Measurements from ENCODE around the gene ATP6V0E2.
A peak's percentile ranks its signal among the peaks of the same experiment; 100 is the strongest.
"Not testable (repeated sequence)": the region's sequence is repeated elsewhere in the genome, so short reads cannot be mapped to it uniquely, and the experiment has no call there.

Gene ATP6V0E2

DNA sequence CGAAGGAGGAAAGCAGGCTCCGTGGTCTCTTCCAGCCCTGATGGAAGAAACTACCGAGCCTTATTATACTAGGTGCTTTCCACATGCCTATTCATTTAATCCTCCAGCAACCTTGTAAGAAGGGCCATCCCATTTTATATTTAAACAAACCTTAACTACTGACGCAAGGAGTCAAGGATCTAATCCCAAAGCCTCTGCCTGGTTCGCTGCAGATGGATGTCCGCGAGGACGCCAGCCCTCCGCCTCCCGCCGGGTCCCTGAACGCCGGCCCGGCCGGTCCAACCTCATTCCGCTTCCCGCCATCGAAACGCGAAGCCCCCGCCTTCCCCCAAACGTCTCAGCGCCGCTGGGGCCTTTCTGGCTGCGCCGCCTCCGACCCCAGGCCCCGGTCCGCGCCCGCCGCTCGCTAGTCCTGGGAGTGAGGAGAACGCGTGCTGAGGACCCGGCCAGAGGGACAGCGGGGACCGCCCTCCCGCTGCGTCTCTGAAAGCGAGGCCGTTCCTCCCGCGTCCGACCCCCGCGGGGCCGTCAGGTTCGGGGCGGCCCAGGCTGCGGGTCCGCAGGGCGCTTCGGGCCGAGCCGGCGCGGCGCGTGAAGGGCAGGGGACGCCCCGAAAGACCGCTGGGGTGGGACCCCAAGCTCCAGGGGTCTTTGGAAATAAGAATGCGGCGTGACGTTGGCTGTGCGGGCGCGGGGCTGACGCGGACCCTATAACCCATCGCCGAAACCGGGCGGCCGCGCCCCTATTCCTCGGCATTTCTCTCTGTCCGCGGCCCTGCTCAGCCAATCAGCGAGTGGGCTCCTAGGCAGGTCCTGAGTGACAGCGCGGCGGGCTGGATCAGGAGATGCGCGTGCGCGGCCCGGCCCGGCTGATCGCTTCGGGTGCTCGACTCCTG, at the start of gene ATP6V0E2:
Gene ATP6V0E2, plus strand, starts transcription at position 896 of the 896 bp plus-strand sequence. CDS start 97 bp downstream, outside the sequence.
- peak; percentile 95 for DNase-seq (ENCODE audit: low spot score)

- DNase-seq (ENCODE audit: low spot score), result no peak
Observed at GRCh38 chr7:149824301-149824741, 49.4 kb upstream of the ATP6V0E2 start.

DNA sequence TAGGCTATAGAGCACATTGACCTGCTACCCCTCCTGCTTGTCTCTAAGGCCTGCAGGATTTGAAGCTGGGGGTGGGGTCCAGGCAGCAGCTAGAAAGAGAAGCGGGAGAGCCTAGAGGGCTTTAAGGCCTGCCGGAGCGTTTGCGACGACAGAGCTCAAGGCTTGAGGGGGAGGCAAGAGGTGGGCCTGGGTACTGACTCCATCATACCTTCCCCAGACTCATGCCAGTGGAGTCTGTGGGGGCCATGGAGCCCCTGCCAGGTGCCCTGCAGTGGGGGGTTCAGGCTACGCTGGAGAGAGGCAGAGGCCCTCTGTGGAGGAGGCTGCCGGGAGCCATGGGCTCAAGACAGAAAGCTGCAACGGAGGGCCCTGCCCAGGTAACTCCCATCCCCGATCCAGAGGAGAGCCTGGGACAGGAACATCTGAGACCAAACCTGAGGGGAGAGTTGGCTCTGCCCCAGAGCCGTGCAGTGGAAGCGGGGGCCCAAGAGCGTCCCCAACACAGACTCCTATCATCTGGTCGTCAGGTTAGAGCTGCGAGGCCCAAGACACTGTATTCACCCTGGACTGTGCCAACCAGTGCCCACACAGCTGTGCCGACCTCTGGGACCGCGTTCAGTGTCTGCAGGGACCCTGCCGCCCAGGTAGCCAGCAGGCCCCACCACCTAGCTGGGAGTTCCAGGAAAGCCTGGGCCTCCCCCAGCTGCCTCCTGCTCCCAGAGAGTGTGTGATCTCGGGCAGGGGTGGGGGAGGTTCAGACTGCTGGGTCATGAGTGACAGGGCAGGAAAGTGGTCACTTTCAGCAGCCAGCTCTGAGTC, 48.8 kb upstream of the ATP6V0E2 start:
- no peak for DNase-seq (ENCODE audit: low spot score)

GRCh38 chr7:149825567-149826343, 48.0 kb upstream of the ATP6V0E2 start:
- no peak for DNase-seq (ENCODE audit: low spot score)

DNA sequence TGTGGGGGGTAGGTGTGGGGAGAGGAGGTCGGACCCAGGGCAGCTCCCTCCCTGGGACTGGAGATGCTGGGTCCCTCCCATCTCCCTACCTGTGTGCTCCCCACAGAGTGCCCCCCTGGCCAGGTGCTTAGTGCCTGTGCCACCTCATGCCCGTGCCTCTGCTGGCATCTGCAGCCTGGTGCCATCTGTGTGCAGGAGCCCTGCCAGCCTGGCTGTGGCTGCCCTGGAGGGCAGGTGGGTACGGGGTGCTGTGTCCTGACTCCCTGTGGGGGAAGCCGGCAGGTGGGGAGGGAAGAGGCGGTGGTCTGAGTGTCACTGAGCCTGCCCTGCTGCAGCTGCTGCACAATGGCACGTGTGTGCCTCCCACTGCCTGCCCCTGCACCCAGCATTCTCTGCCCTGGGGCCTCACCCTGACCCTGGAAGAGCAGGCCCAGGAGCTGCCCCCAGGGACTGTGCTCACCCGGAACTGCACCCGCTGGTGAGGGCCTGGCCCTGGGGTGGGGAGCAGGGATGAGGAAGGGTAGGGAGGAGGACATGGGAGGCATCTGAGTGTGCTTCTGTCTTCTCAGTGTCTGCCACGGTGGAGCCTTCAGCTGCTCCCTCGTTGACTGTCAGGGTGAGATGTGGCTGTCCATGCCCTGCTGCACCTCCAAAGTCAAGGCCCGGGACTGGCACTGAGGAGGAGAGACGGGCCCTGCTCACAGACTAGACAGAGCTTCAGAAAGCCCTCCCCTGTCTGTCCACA, 47.3 kb upstream of the ATP6V0E2 start:
- no peak for DNase-seq (ENCODE audit: low spot score)

DNA sequence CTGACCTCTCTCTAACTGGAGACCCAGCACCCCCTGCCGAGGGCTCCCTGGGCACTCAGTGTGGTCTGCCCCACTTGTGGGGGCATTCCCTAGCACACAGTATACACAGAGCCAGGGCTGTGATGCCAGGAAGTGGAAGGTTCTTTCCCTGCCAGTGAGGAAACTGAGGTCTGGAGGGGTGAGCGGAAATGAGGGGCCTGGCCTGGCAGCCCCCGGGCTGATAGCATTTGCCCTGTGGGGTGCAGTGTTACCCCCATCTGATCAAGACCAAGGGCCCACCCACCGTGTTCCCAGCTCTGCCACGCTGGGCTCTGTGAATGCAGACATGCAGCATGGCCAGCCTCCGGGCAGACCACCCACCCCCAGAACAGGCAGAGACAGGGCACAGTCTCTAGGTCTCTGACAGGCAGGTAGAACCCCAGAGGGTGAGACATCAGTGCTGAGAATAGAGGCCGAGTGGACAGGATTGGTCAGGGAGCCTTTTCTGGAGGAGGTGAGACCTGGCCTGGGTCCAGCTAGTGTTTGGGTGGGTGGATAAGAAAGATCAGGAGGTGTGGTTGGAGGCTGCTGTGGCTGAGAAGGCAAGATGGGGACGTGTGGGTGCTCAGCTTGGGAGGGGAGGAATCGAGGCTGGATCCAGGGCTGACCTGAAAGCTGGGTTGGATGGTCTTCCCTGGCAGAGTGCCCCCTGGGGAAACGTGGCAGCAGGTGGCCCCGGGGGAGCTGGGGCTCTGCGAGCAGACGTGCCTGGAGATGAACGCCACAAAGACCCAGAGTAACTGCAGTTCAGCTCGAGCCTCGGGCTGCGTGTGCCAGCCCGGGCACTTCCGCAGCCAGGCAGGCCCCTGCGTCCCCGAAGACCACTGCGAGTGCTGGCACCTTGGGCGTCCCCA, 46.4 kb upstream of the ATP6V0E2 start:
- DNase-seq (ENCODE audit: low spot score), result no peak

- no peak for DNase-seq (ENCODE audit: low spot score)
Observed at GRCh38 chr7:149828357-149829309, 45.1 kb upstream of the ATP6V0E2 start.

- DNase-seq (ENCODE audit: low spot score), result not testable (repeated sequence)
Observed at GRCh38 chr7:149830527-149830926, 43.2 kb upstream of the ATP6V0E2 start.

DNA sequence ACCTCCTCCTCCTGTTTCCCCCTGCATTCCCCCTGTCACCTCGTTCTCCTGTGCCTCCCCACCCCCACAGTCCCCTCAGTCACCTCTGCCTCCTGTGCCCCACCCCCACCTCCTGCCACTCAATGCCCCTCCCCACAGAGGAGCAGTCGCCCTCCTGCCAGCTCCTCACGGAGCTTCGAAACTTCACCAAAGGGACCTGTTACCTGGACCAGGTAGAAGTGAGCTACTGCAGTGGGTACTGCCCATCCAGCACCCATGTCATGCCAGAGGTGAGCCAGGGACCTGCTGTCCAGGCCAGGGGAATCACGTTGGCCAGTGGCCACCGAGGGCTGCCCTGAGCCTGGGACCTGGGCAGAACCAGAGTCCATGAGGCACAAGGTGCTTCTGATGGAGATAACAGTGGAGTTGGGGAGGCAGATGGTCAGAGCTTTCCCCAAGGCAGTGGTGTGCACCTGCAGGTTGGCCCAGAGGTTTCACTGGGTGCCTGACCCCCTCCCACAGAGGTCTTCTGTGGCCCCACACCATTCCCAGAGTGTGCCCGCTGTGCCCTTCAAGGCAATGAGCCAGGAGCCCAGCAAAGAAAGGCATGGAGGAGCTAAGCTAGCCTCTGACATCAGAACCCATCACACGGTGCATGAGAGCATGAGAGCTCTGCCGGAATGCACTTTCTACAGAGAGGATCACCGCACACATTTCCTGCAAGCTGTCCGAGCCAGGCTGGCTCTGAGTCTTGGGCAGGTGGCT, 42.6 kb upstream of the ATP6V0E2 start:
- no peak for DNase-seq (ENCODE audit: low spot score)

DNA sequence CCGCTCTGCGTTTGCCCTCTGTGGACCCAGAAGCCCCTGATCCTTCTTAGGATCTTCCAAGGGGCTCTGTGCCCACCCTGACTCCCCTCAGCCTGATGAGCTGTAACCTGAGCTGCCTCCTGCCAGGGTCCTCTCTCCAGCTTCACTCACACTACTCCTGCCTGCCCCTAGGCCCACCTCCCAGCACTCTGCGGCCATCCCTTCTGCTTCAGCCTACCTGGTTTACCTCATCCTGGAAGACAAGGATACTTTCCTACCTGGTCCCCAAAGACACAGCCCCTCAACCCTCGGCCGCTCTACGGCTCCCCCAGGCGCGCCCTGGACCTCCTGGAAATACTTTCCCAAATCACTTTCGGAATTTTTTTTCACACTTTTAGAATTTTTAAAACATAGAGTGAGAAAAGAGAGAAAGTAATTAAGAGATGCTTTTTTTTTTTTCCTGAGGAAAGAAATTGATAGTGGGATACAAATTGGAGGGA, 42.0 kb upstream of the ATP6V0E2 start:
- DNase-seq (ENCODE audit: low spot score), result no peak

DNA sequence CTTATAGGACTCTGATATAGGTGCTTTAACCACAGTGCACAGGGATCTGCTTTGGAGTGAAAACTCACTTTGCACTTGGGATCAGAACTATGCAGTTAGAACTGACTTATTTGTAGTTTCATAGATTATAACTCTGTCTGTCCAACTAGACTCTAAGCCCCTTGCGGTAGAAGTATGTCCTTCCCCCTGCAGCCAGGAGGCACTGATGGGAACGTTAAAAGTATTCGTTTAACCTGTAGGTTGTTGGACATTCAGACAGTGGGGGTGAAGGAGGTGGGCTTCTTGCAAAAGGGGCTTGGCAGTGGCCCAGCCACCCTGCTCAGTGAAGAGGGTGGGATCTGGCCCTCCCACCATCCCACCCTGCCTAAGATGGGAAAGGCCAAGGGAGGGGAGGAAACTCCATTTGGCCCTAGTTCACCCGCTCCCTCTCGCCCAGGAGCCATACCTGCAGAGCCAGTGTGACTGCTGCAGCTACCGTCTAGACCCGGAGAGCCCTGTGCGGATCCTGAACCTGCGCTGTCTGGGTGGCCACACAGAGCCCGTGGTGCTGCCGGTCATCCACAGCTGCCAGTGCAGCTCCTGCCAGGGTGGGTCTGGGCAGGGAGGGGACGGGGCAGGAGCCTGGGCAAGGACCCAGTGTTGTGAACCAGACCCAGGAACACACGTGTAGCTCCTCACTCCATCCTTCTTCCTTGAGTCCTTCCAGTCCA, 41.3 kb upstream of the ATP6V0E2 start:
- no peak for DNase-seq (ENCODE audit: low spot score)

DNA sequence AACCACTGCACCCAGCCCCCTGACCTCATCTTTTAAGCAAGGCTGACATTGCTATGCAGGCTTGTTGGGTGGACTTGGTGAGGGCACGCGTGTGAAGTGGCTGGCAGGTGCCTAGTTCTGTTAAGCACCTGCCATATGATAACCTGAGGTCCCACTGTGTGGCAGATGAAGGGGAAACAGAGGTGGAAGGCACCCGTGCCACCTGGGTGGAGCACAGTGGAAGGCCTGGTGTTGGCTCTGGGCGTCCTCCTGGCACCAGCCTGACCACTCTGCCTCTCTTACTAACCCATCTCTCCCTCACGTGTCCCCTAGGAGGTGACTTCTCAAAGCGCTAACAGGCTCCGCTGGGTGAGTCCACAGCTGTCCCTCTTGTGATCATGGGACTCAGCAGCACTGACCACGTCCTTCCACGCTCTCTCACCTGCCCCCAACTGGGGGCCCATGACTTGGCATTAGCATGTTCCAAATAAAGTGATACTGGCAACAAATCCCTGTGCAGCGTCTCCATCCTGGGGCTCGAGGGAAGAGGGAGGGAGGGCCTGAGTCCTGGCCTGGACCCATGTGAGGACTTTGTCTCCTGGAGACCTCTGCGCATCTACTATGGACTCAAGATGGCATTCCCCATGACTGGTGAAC, 40.2 kb upstream of the ATP6V0E2 start:
- no peak for DNase-seq (ENCODE audit: low spot score)

- DNase-seq (ENCODE audit: low spot score), result no peak
Observed at GRCh38 chr7:149834601-149835000, 39.2 kb upstream of the ATP6V0E2 start.

DNA sequence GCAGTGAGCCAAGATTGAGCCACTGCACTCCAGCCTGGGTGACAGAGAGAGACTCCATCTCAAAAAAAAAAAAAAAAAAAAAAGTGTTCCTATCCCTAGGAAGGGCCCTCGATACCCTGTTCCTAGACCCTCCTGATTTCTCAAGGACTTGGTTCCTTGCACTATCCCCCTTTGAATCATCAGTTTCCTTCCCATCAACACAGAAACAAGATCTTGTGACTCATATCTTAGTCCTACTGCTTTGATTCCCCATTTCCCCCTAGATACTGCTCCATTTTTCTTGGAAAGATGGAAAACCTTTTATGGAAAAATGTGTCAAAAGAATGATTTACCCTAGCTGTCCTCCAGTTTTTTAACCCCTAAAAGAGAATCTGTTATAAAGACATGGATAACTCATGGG, 37.3 kb upstream of the ATP6V0E2 start:
- DNase-seq (ENCODE audit: low spot score), result no peak

GRCh38 chr7:149837564-149838223, 36.1 kb upstream of the ATP6V0E2 start:
- no peak for DNase-seq (ENCODE audit: low spot score)

GRCh38 chr7:149838224-149838991, 35.4 kb upstream of the ATP6V0E2 start, which contains the start of gene ZNF862:
TSS of gene ZNF862 (plus strand) at chr7:149838375. CDS start at chr7:149838612, 237 bp downstream.
- peak; percentile 99 for DNase-seq (ENCODE audit: low spot score)
